Measurements from ENCODE around the gene PRODH2.

PRODH2 gene

DNA sequence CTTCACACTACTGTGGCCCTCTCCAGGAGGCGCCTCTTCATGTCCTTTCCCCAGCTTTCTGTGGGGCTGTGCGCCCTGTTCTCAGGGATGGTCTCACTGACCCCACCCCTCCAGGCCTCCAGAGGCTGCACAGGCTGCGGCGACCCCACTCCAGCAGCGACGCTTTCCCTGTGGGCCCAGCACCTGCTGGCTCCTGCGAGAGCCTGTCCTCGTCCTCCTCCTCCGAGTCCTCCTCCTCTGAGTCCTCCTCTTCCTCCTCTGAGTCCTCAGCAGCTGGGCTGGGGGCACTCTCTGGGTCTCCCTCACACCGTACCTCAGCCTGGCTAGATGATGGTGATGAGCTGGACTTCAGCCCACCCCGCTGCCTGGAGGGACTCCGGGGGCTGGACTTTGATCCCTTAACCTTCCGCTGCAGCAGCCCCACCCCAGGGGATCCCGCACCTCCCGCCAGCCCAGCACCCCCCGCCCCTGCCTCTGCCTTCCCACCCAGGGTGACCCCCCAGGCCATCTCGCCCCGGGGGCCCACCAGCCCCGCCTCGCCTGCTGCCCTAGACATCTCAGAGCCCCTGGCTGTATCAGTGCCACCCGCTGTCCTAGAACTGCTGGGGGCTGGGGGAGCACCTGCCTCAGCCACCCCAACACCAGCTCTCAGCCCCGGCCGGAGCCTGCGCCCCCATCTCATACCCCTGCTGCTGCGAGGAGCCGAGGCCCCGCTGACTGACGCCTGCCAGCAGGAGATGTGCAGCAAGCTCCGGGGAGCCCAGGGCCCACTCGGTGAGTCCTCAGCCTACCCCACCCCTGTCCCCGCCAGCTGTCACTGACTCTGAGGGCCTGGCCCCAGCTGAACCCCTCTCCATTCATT lies 26.1 kb downstream of the PRODH2 start:
- no peaks in the 10 kb centered on the region for H3K36me3 ChIP-seq (replicated peaks)

DNA sequence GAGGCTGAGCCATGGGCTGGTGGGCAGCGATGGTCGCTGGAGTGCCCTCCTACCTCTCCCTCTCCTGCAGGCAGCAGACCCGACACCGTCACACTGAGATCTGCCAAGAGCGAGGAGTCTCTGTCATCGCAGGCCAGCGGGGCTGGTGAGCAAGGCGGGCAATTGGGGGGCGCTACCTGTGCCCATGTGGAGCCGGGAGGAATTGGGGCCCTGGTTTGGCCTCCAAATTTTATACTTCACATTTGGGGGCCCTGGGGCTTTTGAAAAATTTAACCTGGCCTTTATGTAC lies 27.4 kb downstream of the PRODH2 start:
- Histone ChIP-seq H3K4me3 (ENCODE audit: low read depth, low read length) (no peak overlapping the region), H3K27ac (no peak overlapping the region), H3K27me3 (replicated peaks) (no peaks in the 10 kb centered on the region), H3K36me3 (replicated peaks) (no peaks in the 10 kb centered on the region)
- DNase-seq = no peak
- TF ChIP-seq, protein P1, sequence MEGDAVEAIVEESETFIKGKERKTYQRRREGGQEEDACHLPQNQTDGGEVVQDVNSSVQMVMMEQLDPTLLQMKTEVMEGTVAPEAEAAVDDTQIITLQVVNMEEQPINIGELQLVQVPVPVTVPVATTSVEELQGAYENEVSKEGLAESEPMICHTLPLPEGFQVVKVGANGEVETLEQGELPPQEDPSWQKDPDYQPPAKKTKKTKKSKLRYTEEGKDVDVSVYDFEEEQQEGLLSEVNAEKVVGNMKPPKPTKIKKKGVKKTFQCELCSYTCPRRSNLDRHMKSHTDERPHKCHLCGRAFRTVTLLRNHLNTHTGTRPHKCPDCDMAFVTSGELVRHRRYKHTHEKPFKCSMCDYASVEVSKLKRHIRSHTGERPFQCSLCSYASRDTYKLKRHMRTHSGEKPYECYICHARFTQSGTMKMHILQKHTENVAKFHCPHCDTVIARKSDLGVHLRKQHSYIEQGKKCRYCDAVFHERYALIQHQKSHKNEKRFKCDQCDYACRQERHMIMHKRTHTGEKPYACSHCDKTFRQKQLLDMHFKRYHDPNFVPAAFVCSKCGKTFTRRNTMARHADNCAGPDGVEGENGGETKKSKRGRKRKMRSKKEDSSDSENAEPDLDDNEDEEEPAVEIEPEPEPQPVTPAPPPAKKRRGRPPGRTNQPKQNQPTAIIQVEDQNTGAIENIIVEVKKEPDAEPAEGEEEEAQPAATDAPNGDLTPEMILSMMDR (IDR thresholded peaks at IDR 0.05; ENCODE audit: low read depth, low read length, missing control alignments) = no peak
- in situ Hi-C loops (cut with HindIII; ENCODE audit: low pct_ligation_motif_present, low sequenced_read_pairs) = no loop called here

More for the DNA sequence above, 26.1 kb downstream of the PRODH2 start:
- TF ChIP-seq, protein P1 (IDR thresholded peaks at IDR 0.05; ENCODE audit: low read depth, low read length, missing control alignments) = no peak
- in situ Hi-C loops (cut with HindIII; ENCODE audit: low pct_ligation_motif_present, low sequenced_read_pairs) = no loop called here
- no peaks in the 10 kb centered on the region for H3K27me3 ChIP-seq (replicated peaks)
- H3K4me3 ChIP-seq (ENCODE audit: low read depth, low read length) = no peak overlapping the region
- DNase-seq = no peak
- no peak overlapping the region for H3K27ac ChIP-seq

DNA sequence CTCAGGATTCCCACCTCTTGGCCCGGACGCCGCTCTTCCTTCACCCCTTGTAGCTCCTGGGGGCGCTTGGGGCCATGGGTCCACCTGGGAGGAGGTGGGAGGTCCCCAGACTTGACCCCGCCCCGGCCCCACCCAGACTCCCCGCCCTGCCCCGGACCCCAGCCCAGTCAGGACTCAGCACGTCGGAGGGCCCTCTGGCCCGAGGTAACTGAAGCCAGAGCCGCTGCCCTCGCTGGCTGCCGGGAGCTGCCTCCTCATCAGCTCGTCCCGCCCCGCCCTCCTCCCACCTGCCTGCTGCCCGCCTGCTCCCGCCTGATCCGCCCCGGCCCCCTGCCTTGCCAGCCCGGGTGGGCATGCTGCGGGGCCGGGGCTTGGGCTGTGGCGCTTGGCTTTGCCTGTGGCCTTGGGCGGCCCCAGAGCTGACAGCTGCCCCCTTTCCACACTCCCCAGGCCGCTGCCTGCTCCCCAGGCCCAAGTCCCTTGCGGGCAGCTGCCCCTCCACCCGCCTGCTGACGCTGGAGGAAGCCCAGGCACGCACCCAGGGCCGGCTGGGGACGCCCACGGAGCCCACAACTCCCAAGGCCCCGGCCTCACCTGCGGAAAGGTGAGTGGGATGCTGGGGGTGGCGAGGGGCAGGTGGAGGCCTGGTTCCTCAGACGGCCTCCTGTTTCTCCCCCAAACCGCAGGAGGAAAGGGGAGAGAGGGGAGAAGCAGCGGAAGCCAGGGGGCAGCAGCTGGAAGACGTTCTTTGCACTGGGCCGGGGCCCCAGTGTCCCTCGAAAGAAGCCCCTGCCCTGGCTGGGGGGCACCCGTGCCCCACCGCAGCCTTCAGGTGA lies 27.9 kb downstream of the PRODH2 start:
- no peak overlapping the region for H3K4me3 ChIP-seq (ENCODE audit: low read depth, low read length)
- no peak for DNase-seq
- no peaks in the 10 kb centered on the region for H3K36me3 ChIP-seq (replicated peaks)
- H3K27ac ChIP-seq = no peak overlapping the region
- H3K27me3 ChIP-seq (replicated peaks) = no peaks in the 10 kb centered on the region
- TF ChIP-seq, protein P1 (IDR thresholded peaks at IDR 0.05; ENCODE audit: low read depth, low read length, missing control alignments) = no peak
- in situ Hi-C loops (cut with HindIII; ENCODE audit: low pct_ligation_motif_present, low sequenced_read_pairs) = no loop called here

DNA sequence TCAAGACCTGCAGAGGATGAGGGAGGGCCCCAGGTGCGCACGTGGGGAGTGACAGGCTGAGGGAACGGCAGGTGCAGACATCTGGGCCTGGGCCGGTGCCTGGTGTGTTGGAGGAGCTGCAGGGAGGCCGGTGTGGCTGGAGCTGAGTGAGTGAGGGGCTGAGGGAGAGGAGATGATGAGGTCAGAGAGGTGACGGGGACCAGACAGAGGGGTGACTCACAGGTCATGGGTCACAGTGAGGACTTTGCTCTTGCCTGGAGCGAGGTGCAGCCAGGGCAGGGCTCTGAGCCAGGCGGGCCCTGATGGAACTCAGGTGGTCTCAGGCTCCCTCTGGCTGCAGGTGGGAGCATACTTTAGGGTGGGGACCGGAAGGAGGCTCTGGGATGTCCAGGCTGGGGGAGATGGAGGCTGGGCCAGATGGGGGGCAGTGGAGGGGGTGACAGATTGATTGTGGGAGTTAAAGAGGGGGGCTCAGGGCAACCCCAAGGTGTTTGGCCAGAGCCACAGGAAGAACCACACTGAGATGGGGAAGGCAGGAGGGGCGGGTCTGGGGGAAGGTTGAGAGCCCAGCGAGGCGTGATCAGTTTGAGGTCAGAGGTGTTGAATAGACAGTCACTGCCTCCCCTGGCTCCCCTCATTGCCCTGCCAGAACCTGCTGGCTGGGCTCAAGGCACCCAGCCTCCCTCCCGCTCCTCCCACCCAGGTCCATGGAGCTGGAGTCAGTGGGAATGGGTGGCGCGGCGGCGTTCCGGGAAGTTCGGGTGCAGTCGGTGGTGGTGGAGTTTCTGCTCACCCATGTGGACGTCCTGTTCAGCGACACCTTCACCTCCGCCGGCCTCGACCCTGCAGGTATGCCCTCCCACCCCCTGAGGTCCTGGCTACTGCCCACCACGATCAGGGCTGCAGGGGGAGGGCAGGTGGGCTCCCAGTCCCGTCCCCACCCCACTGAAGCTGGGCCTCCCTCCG lies 28.9 kb downstream of the PRODH2 start:
- Histone ChIP-seq H3K4me3 (ENCODE audit: low read depth, low read length) (no peak overlapping the region), H3K27ac (no peak overlapping the region), H3K36me3 (replicated peaks) (no peaks in the 10 kb centered on the region), H3K27me3 (replicated peaks) (no peaks in the 10 kb centered on the region)
- TF ChIP-seq, protein P1 (IDR thresholded peaks at IDR 0.05; ENCODE audit: low read depth, low read length, missing control alignments) = peak; percentile 17
- DNase-seq = no peak
- in situ Hi-C loops (cut with HindIII; ENCODE audit: low pct_ligation_motif_present, low sequenced_read_pairs) = no loop called here

DNA sequence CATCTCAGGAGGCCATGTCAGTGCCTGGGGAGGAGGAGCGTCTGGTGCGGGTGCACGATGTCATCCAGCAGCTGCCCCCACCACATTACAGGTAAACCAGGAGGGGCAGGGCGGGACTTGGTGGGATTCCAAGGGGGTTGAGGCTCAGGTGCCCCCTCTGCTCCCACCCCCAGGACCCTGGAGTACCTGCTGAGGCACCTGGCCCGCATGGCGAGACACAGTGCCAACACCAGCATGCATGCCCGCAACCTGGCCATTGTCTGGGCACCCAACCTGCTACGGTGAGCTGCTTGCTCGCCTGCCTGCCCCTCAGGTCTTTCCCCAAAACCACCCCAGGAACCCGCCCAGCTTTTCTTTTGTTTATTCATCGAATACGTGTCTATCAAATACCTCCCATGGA lies 30.1 kb downstream of the PRODH2 start:
- no peak for DNase-seq
- no peaks in the 10 kb centered on the region for H3K27me3 ChIP-seq (replicated peaks)
- in situ Hi-C loops (cut with HindIII; ENCODE audit: low pct_ligation_motif_present, low sequenced_read_pairs) = no loop called here
- TF ChIP-seq, protein P1 (IDR thresholded peaks at IDR 0.05; ENCODE audit: low read depth, low read length, missing control alignments) = no peak
- H3K4me3 ChIP-seq (ENCODE audit: low read depth, low read length) = no peak overlapping the region
- no peaks in the 10 kb centered on the region for H3K36me3 ChIP-seq (replicated peaks)
- no peak overlapping the region for H3K27ac ChIP-seq
